ENCODE measurements around the gene ACTN4. TPM values are rescaled to one million over a fixed set of nuclear protein-coding genes. Genes with fewer than 3 reads are reported as not detected.

The ACTN4 gene
- total and polyA plus RNA-seq, 2 experiments from 2014 or later = 59.3 to 321 TPM

DNA sequence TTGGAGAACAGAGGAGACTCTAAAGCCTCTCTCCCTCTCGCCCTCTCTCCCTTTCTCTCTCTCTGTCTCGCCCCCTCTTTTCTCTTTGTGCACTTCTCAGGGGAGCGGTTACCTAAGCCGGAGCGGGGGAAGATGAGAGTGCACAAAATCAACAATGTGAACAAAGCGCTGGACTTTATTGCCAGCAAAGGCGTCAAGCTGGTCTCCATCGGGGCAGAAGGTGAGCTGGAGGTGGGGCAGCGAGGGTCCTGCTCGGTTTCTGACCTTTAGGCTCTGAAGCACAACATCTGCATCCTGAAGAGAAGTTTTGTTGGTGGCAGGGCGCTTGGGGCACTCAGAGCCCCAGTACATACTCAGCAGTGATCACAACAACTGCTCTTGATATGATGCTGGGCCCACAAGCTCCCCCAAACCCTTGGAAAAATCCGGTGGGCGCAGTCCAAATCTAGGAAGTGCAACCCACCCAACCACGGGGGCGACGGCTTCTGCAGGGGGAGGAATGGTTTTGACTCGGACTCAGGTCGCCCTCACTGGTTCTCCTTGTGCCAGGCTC, 53.5 kb downstream of the ACTN4 start:
- Histone ChIP-seq H3K4me3 (no peak overlapping the region), H3K27ac (peak overlapping the region; percentile 97), H3K27me3 (no peaks in the 10 kb centered on the region), H2AFZ (no peak overlapping the region), H3K9me2 (replicated peaks; ENCODE audit: insufficient read depth) (no peaks in the 10 kb centered on the region), H3K4me1 (ENCODE audit: insufficient read depth) (peaks cover 54% of the 10 kb centered on the region), H3K36me3 (replicated peaks; ENCODE audit: insufficient read depth, low read depth) (no peaks in the 10 kb centered on the region), H3K9me3 (ENCODE audit: low read depth) (no peaks in the 10 kb centered on the region), H3K4me2 (peak overlapping the region; percentile 49), H3K79me2 (peaks cover 76% of the 10 kb centered on the region), H4K20me1 (ENCODE audit: insufficient read depth, poor library complexity, severe bottlenecking) (peaks cover 13% of the 10 kb centered on the region)
- WGBS (ENCODE audit: low lambda C conversion rate, missing lambda C conversion rate) = 73% methylated on average over 18 of the region's 18 CpGs
- no peak for DNase-seq (ENCODE audit: low spot score)
- TF ChIP-seq CTCF (IDR thresholded peaks at IDR 0.05; ENCODE audit: poor library complexity) (no peak), EZH2phosphoT487 (IDR thresholded peaks at IDR 0.05; ENCODE audit: low read depth, severe bottlenecking, unreplicated experiment) (no peak), EZH2 (IDR thresholded peaks at IDR 0.05; ENCODE audit: borderline replicate concordance) (no peak)

- Histone ChIP-seq H3K4me2 (peak overlapping the region; percentile 49), H3K4me1 (ENCODE audit: insufficient read depth) (peaks cover 53% of the 10 kb centered on the region)
Observed at GRCh38 chr19:38701455-38702063, 54.1 kb downstream of the ACTN4 start.

GRCh38 chr19:38702278-38702677, 54.8 kb downstream of the ACTN4 start:
- Histone ChIP-seq H3K4me1 (ENCODE audit: insufficient read depth) (peaks cover 49% of the 10 kb centered on the region), H3K27me3 (no peaks in the 10 kb centered on the region), H3K9me3 (ENCODE audit: low read depth) (no peaks in the 10 kb centered on the region), H2AFZ (no peak overlapping the region), H3K27ac (peak overlapping the region; percentile 97), H3K4me2 (no peak overlapping the region), H3K9me2 (replicated peaks; ENCODE audit: insufficient read depth) (no peaks in the 10 kb centered on the region), H3K79me2 (peaks cover 73% of the 10 kb centered on the region), H4K20me1 (ENCODE audit: insufficient read depth, poor library complexity, severe bottlenecking) (peaks cover 9% of the 10 kb centered on the region), H3K4me3 (no peak overlapping the region), H3K36me3 (replicated peaks; ENCODE audit: insufficient read depth, low read depth) (no peaks in the 10 kb centered on the region)
- TF ChIP-seq CTCF (IDR thresholded peaks at IDR 0.05; ENCODE audit: poor library complexity) = no peak
- no peak for TF ChIP-seq EZH2phosphoT487 (IDR thresholded peaks at IDR 0.05; ENCODE audit: low read depth, severe bottlenecking, unreplicated experiment)
- no peak for TF ChIP-seq EZH2 (IDR thresholded peaks at IDR 0.05; ENCODE audit: borderline replicate concordance)
- WGBS (ENCODE audit: low lambda C conversion rate, missing lambda C conversion rate) = 93% methylated on average over 14 of the region's 14 CpGs
- DNase-seq (ENCODE audit: low spot score) = no peak

More at GRCh38 chr19:38701455-38702063, 54.1 kb downstream of the ACTN4 start:
- Histone ChIP-seq H3K27me3 (no peaks in the 10 kb centered on the region), H3K79me2 (peaks cover 76% of the 10 kb centered on the region), H3K9me3 (ENCODE audit: low read depth) (no peaks in the 10 kb centered on the region), H3K36me3 (replicated peaks; ENCODE audit: insufficient read depth, low read depth) (no peaks in the 10 kb centered on the region), H2AFZ (no peak overlapping the region), H3K4me3 (no peak overlapping the region), H3K27ac (peak overlapping the region; percentile 97), H3K9me2 (replicated peaks; ENCODE audit: insufficient read depth) (no peaks in the 10 kb centered on the region), H4K20me1 (ENCODE audit: insufficient read depth, poor library complexity, severe bottlenecking) (peaks cover 10% of the 10 kb centered on the region)
- WGBS (ENCODE audit: low lambda C conversion rate, missing lambda C conversion rate) = 72% methylated on average over 11 of the region's 11 CpGs
- TF ChIP-seq EZH2 (IDR thresholded peaks at IDR 0.05; ENCODE audit: borderline replicate concordance) (no peak), EZH2phosphoT487 (IDR thresholded peaks at IDR 0.05; ENCODE audit: low read depth, severe bottlenecking, unreplicated experiment) (no peak), CTCF (IDR thresholded peaks at IDR 0.05; ENCODE audit: poor library complexity) (no peak)
- DNase-seq (ENCODE audit: low spot score) = peak; percentile 81

Data from hepatocyte (in vitro differentiated cells).